HG03460 (cell line): ENCODE data around the gene IFT20.

Experiments used
- ATAC-seq: cut with Tn5 transposase; IDR thresholded peaks from one replicate; pipeline ENCODE4 v1.9.1; 2021; ENCODE audit not compliant: unreplicated experiment

IFT20 gene

GRCh38 chr17:28338056-28338768, 2.9 kb upstream of the IFT20 start:
- ATAC-seq: no peak

- ATAC-seq: no peak
Observed at GRCh38 chr17:28335959-28336871, 943 bp upstream of the IFT20 start.

- ATAC-seq: peak; percentile 0
Observed at GRCh38 chr17:28334666-28335200, 539 bp downstream of the IFT20 start.

- ATAC-seq: no peak
Observed at GRCh38 chr17:28334171-28334570, 1.1 kb downstream of the IFT20 start.

DNA sequence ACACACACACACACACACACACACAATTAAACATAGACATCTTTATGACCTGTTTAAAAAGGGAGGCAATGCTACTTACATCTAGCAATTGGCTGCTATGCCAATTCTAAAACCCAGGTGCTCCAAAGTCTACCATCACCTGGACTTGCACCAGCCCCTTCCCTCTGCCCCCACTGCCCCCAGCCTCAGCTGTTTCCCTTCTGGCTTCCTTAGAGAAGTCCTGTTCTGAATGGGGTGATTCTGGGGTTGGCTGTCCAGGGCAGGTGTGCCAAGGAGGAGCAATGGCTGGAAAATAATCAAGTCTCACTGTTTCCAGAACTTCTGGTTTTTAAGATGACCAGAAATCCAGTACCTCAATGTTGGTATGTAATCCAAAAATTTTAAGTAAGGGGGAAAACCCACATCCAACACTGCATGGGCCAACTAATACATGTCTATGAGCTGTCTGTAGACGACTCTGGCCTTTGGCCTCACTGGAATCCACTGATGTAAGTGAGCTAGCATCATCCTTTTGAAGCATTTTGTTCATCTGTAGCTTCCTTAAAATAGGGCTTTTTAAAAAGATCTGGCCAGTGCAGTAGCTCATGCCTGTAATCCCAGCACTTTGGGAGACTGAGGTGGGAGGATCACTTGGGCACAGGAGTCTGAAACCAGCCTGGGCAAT, 2.1 kb downstream of the IFT20 start:
- ATAC-seq: no peak

- ATAC-seq: no peak
Observed at GRCh38 chr17:28331891-28332420, 3.3 kb downstream of the IFT20 start.

DNA sequence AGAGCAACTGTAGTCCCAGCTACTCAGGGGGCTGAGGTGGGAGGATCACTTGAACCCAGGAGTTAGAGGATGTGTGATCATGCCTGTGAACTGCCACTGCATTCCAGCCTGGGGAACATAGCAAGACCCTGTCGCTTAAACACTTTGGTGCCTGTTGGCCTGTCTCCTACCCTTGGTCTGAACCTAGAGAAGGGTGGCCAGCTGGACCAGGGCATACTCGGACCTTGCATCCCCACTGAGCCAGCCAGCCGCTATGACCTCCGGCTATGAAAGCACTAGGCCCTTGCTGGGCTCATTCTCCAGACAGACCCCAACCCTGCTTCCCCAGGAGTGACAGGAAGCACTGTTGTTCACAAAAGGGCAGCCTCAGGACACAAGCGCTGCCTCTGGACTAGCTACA, 4.6 kb downstream of the IFT20 start:
- no peak for ATAC-seq

- ATAC-seq: no peak
Observed at GRCh38 chr17:28328325-28328724, 6.9 kb downstream of the IFT20 start.

- no peak for ATAC-seq
Observed at GRCh38 chr17:28327709-28328108, 7.6 kb downstream of the IFT20 start.

GRCh38 chr17:28327031-28327607, 8.2 kb downstream of the IFT20 start:
- no peak for ATAC-seq

DNA sequence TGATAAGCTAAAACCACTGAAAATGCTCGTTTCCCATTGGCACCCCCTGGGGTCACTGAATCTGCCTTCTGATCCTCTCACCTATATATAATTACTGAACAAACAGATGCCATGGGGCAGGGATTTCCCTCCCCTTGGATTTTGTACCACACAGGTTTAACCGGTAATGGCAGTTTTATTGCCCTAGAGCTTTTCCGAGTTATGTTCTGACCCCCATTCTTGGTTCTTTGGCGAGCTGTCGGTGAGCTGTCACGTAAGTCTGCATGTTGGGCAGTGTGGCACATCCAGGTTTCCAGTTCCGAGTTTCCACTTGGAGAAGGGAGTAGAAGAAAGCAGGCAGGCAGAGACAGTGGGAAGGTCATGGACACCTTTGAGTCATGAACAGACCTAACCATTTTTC, 9.2 kb downstream of the IFT20 start:
- ATAC-seq: no peak

GRCh38 chr17:28325211-28325610, 10.1 kb downstream of the IFT20 start:
- ATAC-seq: no peak

- ATAC-seq: no peak
Observed at GRCh38 chr17:28324781-28325180, 10.5 kb downstream of the IFT20 start.

DNA sequence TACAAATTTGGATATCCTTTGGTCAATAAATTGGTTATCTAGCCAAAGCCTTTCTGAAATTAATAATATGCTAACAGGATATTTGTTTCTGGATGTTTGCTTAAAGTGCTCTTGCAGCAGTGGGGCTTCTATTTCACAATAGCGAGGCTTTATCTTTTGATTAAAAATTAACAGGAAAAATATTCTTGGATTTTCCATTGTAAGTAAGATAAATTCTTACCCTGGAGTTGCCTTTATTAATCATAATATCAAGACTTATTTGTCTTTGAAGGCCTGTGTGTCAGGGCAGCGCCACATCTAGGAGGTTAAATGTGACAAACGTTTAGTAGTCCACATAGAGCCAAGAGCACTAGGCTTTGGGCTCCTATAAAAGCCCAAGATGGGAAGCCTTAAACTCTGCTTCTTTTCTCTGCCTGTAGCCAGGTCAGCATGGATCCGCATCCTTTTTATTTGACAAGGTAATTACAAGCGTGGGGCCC, 11.0 kb downstream of the IFT20 start:
- ATAC-seq: no peak

GRCh38 chr17:28320215-28321061, 14.8 kb downstream of the IFT20 start:
- no peak for ATAC-seq

DNA sequence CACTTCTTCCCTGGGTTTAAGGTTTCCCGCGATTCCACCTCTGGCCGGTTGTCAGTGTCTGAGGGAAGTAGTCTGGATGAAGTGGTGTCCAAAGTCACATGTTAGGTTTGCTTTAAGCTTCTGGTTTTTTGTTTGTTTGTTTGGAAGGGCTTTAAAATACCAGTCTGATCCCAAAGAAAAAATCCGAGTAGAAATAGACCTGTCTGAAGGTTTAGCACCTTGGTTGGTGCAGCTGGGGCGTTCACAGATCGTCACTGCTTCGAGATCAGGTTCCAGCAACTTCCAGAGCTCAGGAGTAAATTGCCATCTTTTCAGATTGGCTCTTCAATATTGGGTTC, 15.7 kb downstream of the IFT20 start:
- no peak for ATAC-seq

DNA sequence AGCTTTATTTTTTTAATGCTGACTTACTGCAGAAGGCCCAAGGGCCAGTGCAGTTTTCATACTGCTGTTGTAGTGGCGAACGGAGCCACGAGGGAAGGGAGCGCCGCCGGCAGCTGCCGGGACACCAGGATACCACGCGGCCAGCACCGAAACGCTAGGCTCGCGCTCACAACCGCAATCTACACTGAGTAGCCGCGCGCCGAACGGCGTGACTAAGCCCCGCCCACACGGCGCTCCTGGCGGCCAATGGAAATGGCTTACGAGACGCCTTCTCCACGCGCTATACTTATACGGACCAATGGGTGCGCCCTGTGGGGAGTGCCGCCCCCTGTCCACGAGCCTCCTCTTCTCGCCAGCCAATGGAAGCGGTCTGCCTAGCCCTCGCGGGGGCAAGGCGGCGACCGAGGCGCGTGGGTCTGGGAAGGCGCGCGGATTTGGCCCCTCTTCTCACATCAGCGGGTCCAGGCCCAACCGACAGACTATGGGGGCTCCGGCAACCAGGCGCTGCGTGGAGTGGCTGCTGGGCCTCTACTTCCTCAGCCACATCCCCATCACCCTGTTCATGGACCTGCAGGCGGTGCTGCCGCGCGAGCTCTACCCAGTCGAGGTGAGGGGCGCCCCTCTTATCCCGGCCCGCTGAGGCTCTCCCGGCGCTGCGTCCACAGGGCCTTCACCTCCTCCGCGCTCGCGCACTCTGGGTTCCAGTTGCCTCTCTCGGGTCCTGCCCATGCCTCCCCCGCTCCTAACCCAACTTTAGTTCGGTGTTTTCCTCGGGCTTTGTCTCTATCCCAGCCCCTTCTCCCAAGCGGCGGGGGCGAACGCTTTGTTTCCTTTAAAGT, 16.3 kb downstream of the IFT20 start, which contains the start of gene TMEM97:
TMEM97 (plus strand) TSS at position 442 of the 839 bp plus-strand sequence; CDS start at position 482, 40 bp downstream.
- peak; percentile 97 for ATAC-seq

GRCh38 chr17:28317966-28318758, 17.1 kb downstream of the IFT20 start:
- no peak for ATAC-seq
